Esophagus squamous epithelium (tissue), 4 donors: ENCODE results near the gene OVAAL.

Source experiments
- POLR2A ChIP-seq, 4 donors: fragments of 450-650 bp; IDR thresholded peaks; one replicate each; pipeline ENCODE4 v1.6.1; 2017; ENCODE audit warnings: antibody characterized with exemption in 4 of 4, mild to moderate bottlenecking in 4 of 4, moderate library complexity in 3 of 4
- TF ChIP-seq, protein P1 (sequence below), 6 experiments: fragments of 450-650 bp in 4 of 6; fragments of 200-600 bp in 2 of 6; sonication (generic) in 2 of 6; IDR thresholded peaks; one replicate each; pipeline ENCODE4 v1.5.1; 2016 to 2019; ENCODE audit warnings: antibody characterized with exemption in 6 of 6, mild to moderate bottlenecking in 4 of 6, moderate library complexity in 4 of 6

DNA sequence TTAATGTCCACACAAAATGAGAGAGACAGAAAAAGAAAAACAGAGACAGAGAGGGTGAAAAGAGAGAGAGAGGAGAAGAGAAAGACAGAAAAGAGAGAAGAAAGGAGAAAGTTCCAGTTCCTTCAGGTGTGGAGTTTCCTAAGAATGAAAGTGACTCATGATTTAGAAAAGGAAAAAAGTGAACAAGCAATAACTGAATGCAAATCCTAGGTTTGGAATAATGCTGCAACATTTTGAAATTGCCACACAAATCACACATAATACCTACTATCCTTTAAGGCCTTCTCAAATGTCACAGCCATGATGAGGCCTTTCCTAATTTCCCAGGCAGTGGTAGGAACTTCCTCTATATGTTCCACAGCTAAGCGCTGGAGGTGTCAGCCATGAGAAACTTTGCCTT lies 41.6 kb downstream of the OVAAL start:
- TF ChIP-seq, protein P1, sequence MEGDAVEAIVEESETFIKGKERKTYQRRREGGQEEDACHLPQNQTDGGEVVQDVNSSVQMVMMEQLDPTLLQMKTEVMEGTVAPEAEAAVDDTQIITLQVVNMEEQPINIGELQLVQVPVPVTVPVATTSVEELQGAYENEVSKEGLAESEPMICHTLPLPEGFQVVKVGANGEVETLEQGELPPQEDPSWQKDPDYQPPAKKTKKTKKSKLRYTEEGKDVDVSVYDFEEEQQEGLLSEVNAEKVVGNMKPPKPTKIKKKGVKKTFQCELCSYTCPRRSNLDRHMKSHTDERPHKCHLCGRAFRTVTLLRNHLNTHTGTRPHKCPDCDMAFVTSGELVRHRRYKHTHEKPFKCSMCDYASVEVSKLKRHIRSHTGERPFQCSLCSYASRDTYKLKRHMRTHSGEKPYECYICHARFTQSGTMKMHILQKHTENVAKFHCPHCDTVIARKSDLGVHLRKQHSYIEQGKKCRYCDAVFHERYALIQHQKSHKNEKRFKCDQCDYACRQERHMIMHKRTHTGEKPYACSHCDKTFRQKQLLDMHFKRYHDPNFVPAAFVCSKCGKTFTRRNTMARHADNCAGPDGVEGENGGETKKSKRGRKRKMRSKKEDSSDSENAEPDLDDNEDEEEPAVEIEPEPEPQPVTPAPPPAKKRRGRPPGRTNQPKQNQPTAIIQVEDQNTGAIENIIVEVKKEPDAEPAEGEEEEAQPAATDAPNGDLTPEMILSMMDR (IDR thresholded peaks at IDR 0.05): no peak
- no peak for TF ChIP-seq POLR2A (IDR thresholded peaks at IDR 0.05)
